Endodermal cell (in vitro differentiated cells): ENCODE measurements around the gene AP1B1. TPM values are rescaled to one million over a fixed set of nuclear protein-coding genes. Genes with fewer than 3 reads are reported as not detected.
A peak's percentile ranks its signal among the peaks of the same experiment; 100 is the strongest.

Experiments
- DNase-seq: peaks from one replicate; pipeline ENCODE4 v3.0.0-alpha.2; 2017
- H3K27ac ChIP-seq: 2 replicates; pipeline ENCODE4 v1.5.1; 2013; ENCODE audit warnings: mild to moderate bottlenecking, low read depth, low read length, moderate library complexity
- H3K27me3 ChIP-seq: 2 replicates; pipeline ENCODE4 v1.6.1; 2013; ENCODE audit warnings: mild to moderate bottlenecking, low read length, moderate library complexity; ENCODE audit not compliant: insufficient read depth, control insufficient read depth, poor library complexity, severe bottlenecking
- H3K36me3 ChIP-seq: 2 replicates; pipeline ENCODE4 v1.7.0; 2013; ENCODE audit warnings: mild to moderate bottlenecking, low read length, moderate library complexity; ENCODE audit not compliant: control insufficient read depth, insufficient read depth
- H3K4me1 ChIP-seq: one replicate; pipeline ENCODE4 v1.7.0; 2013; ENCODE audit warnings: low read length; ENCODE audit not compliant: control insufficient read depth, insufficient read depth
- H3K4me3 ChIP-seq: 2 replicates; pipeline ENCODE4 v1.5.1; 2013; ENCODE audit warnings: mild to moderate bottlenecking, low read length, moderate library complexity
- H3K9ac ChIP-seq: 2 replicates; pipeline ENCODE4 v1.6.1; 2013; ENCODE audit warnings: mild to moderate bottlenecking, low read length, moderate library complexity; ENCODE audit not compliant: poor library complexity, severe bottlenecking; ENCODE audit errors: extremely low read depth
- H3K9me3 ChIP-seq: 2 replicates; pipeline ENCODE4 v1.6.1; 2013; ENCODE audit warnings: mild to moderate bottlenecking, low read length, moderate library complexity; ENCODE audit not compliant: control insufficient read depth
- H3K27ac Mint-ChIP-seq: 2 replicates; pipeline ENCODE4 v1.8.0; 2020; ENCODE audit warnings: mixed read lengths
- H3K27me3 Mint-ChIP-seq: 2 replicates; pipeline ENCODE4 v1.8.0; 2021; ENCODE audit warnings: mild to moderate bottlenecking, mixed read lengths; ENCODE audit not compliant: insufficient read depth
- H3K36me3 Mint-ChIP-seq: 2 replicates; pipeline ENCODE4 v1.8.0; 2020; ENCODE audit warnings: low read depth, mixed read lengths
- H3K4me1 Mint-ChIP-seq: 2 replicates; pipeline ENCODE4 v1.8.0; 2020; ENCODE audit warnings: mixed read lengths
- H3K4me3 Mint-ChIP-seq: 2 replicates; pipeline ENCODE4 v1.8.0; 2020; ENCODE audit warnings: mild to moderate bottlenecking, moderate library complexity, mixed read lengths
- H3K9me3 Mint-ChIP-seq: 2 replicates; pipeline ENCODE4 v1.8.0; 2020; ENCODE audit warnings: mild to moderate bottlenecking, mixed read lengths
- WGBS, 2 experiments: methylation state at CpG; one replicate each; pipeline versions ENCODE4 v1.1.5 to v1.1.7; 2013; ENCODE audit warnings: missing lambda C conversion rate in 2 of 2, mixed read lengths in 1 of 2; ENCODE audit not compliant: insufficient coverage in 1 of 2, insufficient read length in 1 of 2; 5-methylcytosine and 5-hydroxymethylcytosine counted together
- total RNA-seq, 2 donors: library from RNA; stranded (reverse); fragmentation: NEBNext Ultra II Directional in 1 of 2; extraction: Animal tissue kit (Norgen Biotek cat#: 25700) in 1 of 2; gene quantifications; 2 replicates in 1 of 2; 3 replicates in 1 of 2; pipeline ENCODE4 v1.2.1, GENCODE V29; 2021
- TF ChIP-seq, protein P1 (sequence below): fragments of 200-600 bp; sonication (generic); conservative IDR thresholded peaks from 2 replicates; pipeline ENCODE4 v1.5.0; 2021; ENCODE audit warnings: antibody characterized with exemption, mild to moderate bottlenecking

The AP1B1 gene
- total RNA-seq, 2 donors from 2014 or later: 64.9 to 76.6 TPM

- no peak overlapping the region for H3K4me3 ChIP-seq
- no peaks in the 10 kb centered on the region for H3K9me3 ChIP-seq
- H3K36me3 ChIP-seq: peaks cover 82% of the 10 kb centered on the region
- 94 to 97% methylated on average over 6 to 8 of the region's 8 CpGs for WGBS, 2 experiments
- H3K27me3 ChIP-seq: no peaks in the 10 kb centered on the region
- no peak overlapping the region for H3K27ac ChIP-seq
- H3K27me3 Mint-ChIP-seq: no peaks in the 10 kb centered on the region
- H3K4me3 Mint-ChIP-seq: no peak overlapping the region
- TF ChIP-seq, protein P1, sequence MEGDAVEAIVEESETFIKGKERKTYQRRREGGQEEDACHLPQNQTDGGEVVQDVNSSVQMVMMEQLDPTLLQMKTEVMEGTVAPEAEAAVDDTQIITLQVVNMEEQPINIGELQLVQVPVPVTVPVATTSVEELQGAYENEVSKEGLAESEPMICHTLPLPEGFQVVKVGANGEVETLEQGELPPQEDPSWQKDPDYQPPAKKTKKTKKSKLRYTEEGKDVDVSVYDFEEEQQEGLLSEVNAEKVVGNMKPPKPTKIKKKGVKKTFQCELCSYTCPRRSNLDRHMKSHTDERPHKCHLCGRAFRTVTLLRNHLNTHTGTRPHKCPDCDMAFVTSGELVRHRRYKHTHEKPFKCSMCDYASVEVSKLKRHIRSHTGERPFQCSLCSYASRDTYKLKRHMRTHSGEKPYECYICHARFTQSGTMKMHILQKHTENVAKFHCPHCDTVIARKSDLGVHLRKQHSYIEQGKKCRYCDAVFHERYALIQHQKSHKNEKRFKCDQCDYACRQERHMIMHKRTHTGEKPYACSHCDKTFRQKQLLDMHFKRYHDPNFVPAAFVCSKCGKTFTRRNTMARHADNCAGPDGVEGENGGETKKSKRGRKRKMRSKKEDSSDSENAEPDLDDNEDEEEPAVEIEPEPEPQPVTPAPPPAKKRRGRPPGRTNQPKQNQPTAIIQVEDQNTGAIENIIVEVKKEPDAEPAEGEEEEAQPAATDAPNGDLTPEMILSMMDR: no peak
- H3K9me3 Mint-ChIP-seq: no peaks in the 10 kb centered on the region
- H3K9ac ChIP-seq: no peak overlapping the region
- no peaks in the 10 kb centered on the region for H3K4me1 ChIP-seq
- peak overlapping the region; percentile 35 for H3K27ac Mint-ChIP-seq
- no peak for DNase-seq
- H3K36me3 Mint-ChIP-seq: peaks cover 55% of the 10 kb centered on the region
- no peaks in the 10 kb centered on the region for H3K4me1 Mint-ChIP-seq
Measured at GRCh38 chr22:29353860-29354259, 34.5 kb downstream of the AP1B1 start.

DNA sequence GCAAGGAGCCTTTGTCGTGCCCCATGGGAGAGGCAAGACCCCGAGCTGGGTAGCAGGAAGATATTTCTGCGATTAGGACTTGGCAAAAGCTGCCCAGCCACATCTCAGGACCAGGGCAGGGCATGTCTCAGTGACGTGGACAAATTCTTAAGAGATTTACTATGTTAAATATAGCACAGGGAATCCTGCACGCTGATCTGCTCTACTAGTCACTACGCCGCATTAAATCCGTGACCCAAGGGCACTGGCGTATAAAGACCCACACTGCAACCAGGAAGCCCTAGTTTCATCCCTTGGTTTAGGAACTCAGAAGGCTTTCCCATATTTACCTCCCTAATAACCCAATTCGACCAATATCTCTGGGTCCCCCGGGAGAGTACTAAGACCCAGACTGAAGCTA is 35.1 kb downstream of the AP1B1 start:
- no peaks in the 10 kb centered on the region for H3K9me3 ChIP-seq
- H3K9ac ChIP-seq: no peak overlapping the region
- Mint-ChIP-seq H3K4me3 (no peak overlapping the region), H3K9me3 (no peaks in the 10 kb centered on the region), H3K27me3 (no peaks in the 10 kb centered on the region), H3K4me1 (no peaks in the 10 kb centered on the region), H3K36me3 (peaks cover 60% of the 10 kb centered on the region), H3K27ac (no peak overlapping the region)
- H3K27me3 ChIP-seq: no peaks in the 10 kb centered on the region
- H3K4me3 ChIP-seq: no peak overlapping the region
- peaks cover 82% of the 10 kb centered on the region for H3K36me3 ChIP-seq
- TF ChIP-seq, protein P1: no peak
- no peak overlapping the region for H3K27ac ChIP-seq
- no peaks in the 10 kb centered on the region for H3K4me1 ChIP-seq
- 93 to 94% methylated on average over 10 to 11 of the region's 11 CpGs for WGBS, 2 experiments
- DNase-seq: no peak

DNA sequence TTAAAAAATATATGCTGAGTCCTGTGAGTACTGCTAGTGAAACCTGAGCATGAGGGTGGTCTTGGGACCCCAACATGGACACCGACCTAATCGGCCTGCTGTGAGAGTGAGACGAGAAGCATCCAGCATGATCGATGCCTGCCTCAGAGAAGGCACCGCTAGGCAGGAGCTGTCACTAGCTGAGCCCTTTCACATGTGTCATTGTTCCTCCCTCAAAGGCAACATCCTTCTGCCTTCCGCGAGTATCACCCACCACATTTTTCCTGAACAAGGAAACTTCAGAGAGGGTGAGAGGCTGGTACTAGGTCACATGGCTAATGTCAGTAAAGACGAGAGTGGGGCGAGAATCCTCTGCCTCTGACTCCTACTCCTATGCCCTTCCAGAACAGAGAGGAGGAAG is 35.6 kb downstream of the AP1B1 start:
- Mint-ChIP-seq H3K27me3 (no peaks in the 10 kb centered on the region), H3K9me3 (no peaks in the 10 kb centered on the region), H3K27ac (no peak overlapping the region), H3K4me3 (no peak overlapping the region), H3K36me3 (peaks cover 59% of the 10 kb centered on the region), H3K4me1 (no peaks in the 10 kb centered on the region)
- Histone ChIP-seq H3K4me3 (no peak overlapping the region), H3K9me3 (no peaks in the 10 kb centered on the region), H3K36me3 (peaks cover 82% of the 10 kb centered on the region), H3K9ac (no peak overlapping the region), H3K4me1 (no peaks in the 10 kb centered on the region), H3K27me3 (no peaks in the 10 kb centered on the region), H3K27ac (no peak overlapping the region)
- TF ChIP-seq, protein P1: no peak
- WGBS, 2 experiments: 82 to 95% methylated on average over 7 to 9 of the region's 9 CpGs
- DNase-seq: no peak
